Hindlimb muscle (tissue), 1 donor: ENCODE results near the gene PPP1R3E. TPM values are rescaled to one million over a fixed set of nuclear protein-coding genes. Genes with fewer than 3 reads are reported as not detected.
"Not testable (repeated sequence)": the region's sequence is repeated elsewhere in the genome, so short reads cannot be mapped to it uniquely, and the experiment has no call there.

Experiments
- DNase-seq: peaks from one replicate; pipeline ENCODE4 v3.0.0-alpha.2; 2013
- polyA plus RNA-seq: library from polyadenylated mRNA; unstranded; fragments of 120-200 nt; gene quantifications from one replicate; pipeline ENCODE4 v1.2.1, GENCODE V29; 2013; ENCODE audit not compliant: insufficient read length

The PPP1R3E gene
- polyA plus RNA-seq, 1 donor = 16.8 TPM

DNA sequence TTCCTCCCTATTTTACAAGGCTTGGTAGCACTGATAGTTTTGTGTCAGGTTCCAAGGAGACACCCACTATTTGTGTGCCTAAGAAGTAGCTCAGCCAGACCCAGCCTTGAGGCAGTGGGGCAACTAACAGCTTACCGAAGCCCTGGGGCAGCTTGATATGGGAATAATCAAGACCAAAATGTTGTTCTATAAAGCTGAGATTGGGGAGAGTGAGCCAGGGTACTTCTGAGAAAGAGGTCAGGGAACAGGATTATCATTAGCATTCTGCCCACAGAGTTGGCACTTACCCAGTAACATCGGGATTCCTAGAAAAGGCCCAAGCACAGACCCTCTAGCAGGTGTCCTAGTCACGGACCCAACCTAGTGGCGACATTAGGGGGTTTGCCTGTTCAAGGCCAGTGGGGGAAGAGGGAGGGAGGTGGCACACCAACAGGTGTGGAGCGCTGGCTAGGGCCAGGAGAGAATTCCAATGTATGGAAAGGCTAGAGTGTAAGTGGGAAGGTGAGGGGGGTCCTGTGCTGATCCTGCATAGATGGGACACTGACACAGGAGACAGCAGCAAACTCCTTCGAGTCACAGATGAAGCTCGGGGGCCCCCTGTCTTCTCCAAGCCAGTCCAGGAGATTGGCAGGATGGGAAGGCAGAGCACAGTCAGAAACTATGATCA is 4.9 kb downstream of the PPP1R3E start:
- no peak for DNase-seq

DNA sequence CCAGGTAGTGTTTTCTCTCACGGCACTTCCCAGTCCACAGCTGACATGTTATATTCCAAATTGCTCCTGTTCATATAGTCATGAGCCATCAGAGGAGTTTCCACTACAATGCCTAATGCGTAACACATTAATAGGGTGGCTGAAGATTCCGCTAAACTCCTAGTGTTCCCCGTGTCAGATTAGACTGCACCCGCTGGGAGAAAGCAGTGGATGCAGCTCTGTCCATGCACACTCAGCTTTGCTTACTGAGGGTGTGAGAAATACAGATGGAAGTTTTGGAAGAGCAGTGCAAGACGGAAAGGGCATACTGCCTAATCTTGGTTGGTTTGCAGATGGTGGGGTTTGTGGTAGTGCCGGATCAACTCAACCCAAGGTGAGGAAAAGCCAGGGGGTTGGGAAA is 5.6 kb downstream of the PPP1R3E start:
- DNase-seq = no peak

DNA sequence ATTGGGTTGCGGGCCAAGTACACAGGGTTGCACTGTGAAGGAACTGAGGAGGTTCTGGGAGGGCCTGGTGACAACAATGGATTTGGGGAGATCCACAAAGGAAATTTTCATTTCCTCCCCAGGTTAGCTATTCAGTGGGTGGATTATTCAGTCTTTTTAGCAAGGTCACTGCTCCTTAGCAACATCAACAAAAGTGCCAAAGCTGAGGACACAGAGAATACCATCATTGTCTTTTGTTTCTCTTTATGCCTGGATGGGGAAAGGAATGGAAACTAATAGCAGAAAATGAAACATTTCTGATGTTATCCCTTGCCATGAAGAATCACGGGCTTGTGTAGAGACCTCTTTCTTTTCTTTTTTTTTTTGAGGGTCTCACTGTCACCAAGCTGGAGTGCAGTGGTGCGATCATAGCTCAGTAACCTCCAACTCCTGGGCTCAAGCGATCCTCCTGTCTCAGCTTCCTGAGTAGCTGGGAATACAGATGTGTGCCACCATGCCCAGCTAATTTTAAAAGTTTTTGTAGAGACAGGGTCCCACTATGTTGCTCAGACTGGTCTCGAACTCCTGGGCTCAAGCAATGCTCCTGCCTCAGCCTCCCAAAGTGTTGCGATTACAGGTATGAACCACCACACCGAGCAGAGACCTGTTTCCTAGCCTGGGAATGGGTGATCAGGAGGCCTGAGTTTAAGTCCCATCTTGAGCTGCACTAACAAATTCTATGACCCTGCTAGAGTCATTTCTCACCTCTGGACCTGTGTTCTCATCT is 6.5 kb downstream of the PPP1R3E start:
- no peak for DNase-seq

DNA sequence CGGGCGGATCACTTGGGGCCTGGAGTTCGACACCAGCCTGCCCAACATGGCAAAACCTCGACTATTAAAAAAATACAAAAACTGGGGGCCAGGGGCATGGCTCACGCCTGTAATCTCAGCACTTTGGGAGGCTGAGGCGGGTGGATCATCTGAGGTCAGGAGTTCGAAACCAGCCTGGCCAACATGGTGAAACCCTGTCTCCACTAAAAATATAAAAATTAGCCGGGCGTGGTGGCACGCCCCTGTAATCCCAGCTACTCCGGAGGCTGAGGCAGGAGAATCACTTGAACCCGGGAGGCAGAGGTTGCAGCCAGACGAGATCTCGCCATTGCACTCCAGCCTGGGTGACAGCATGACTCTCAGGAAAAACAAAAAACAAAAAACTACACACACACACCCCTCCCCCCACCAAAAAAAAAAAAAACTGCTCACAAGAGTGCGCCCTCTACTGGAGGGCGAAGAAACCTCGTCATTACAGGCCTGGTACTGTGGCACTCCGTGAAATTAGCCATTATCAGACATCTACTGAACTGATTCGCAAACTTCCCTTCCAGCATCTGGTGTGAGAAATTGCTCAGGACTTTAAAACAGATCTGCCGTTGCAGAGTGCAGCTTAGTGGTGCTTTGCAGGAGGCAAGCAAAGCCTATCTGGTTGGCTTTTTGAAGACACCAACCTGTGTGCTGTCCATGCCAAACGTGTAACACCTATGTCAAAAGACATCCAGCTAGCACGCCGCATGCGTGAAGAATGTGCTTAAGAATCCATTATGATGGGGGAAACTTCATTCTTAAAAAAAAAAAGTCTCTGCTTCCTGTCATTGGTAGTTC is 7.7 kb downstream of the PPP1R3E start:
- peak; percentile 42 for DNase-seq

DNA sequence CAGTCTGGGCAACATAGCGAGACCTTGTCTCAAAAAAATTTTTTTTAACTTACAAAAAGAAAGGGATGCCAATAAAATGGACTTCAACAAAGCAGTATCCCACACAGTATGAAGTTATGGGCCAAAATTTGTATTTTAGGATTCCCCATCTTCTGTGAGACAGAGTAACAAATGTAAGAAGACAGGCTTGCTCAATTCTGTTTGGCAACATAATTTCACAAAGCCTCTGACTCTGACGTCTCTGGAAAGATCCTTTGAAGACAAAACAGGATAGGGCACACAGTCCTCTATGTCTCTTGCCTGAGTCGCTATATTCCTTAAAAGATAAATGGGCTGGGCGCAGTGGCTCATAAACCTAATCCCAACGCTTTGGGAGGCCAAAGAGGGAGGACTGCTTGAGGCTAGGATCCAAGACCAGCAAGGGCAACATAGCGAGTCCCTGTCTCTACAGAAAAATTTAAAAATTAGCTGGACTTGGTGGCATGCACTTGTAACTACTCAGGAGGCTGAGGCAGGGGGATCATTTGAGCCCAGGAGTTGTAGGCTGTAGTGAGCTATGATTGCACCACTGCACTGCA is 15.7 kb downstream of the PPP1R3E start:
- no peak for DNase-seq

DNA sequence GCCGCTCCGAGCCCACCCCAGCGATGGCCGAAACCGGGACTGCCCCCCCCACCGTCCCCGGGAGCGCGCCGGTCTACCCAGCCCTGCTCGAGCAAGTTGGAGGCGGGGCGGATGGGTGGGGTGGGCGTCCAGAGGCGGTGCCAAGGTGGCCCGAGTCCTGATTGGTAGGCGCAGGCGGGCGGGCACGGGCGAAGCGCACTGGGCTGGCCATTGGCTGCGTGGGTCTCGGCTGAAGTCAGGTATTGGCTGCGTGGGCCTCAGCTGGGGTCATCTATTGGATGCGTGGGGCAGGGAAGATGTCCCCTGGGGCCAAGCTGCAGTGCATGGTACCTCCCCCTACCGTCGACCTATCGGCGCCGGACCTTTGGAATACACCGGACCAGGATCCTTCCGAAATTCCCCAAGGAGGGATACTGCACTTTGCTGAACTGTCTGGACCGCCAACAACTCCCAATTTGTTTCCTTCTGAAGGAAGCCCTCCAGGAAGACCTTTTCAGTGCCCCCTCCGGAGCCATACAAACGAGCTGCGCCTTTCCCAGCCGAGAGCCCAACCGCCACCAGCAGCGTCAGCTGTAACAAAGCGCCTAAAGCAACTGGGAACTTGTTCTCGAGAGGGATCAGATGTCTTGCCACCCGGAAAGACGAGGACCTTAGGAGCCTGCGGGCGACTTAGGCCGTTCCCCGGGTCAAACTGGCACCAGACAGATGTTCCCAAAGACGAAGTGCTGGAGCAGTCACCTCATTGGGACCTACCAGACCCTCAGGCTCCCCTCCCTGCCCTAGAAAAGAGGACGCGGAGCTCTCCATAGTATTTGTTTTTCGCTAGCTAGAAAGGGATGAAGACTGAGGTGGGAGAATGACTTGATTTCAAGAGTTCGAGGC is 16.4 kb downstream of the PPP1R3E start, which contains the start of gene HOMEZ:
TSS of gene HOMEZ (minus strand) at position 113 of the 882 bp plus-strand sequence. CDS start 180 bp downstream, outside the sequence.
- peak; percentile 97 for DNase-seq

DNA sequence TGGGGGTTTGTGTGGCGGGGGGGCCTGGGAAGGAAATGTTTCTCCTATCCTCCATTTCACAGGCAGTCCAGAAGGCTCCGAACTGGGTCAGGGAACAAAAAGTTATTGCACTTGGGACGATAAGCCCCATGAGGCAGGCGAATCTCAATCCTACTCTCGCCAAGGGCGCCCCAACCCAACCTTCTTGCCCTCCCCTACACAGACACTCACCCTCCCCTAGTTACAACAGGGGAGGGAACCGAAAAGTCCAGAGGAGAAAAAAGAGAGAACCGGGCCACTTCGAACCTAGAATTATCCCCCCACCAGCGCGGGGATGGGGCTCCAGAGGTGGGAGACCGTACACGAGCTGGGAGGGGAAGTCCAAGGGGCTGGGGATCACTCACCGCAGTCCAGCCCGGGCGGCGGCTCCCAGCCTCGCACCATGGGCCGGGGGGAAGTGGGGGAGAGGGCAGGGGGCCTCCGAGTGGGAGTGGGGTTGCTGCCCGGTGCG is 17.1 kb downstream of the PPP1R3E start:
- DNase-seq = no peak

DNA sequence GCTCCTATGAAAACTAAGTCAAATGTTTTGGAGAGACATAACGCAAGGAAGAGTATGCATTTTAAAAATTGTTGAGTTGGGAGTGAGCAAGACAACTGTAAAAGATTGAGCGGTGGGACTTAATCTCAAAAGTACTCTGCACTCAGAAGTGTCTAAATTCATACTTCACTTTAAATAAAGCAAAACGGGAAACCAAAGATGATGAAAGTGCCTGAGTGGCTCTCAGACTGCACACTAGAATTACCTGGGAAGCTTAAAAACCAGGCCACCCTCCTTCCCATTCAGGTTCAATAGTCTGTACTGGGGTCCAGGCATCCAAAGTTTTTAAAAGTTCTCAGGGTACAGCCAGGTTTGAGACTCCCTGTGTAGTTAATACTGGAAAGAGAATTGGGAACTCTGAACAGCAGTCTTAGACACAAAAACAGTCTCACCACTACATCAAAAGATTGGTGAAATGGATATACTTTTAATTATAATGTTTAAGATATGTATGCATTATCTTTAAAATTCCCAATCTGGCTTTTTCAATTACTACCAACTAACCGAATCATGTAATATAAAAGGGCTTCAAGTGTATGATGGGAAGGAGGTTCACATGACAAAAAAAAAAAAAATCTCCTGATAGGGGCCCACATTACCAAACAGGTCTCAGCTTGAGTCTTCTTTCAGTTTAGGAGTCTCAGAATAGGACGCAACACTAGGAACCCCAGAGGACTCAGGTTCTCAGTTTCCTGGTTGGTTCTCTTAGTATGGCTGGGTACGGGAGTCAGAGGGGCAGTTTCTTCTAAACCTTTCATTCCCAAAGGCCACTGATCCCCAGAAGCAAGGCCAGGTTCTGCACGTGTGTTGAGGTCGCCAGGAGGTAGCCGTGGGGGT is 17.8 kb downstream of the PPP1R3E start:
- no peak for DNase-seq

DNA sequence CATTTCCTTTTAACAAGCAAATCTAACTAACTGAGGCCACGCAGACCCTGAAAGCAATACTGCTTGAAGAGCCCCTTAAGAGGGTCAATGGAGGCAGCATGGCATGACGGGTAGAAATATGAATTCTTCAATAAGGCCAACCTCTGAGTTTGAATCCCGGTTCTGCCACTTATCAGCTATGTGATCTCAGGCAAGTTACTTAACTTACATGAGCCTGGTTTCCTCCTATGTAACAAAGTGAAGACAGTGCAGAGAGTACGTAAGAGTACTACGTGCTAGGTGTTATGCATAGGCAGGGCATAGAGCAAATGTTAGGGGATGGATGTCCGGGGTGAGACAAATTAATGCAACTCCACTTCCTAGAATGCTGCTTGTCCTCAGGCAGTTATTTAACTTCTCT is 21.4 kb downstream of the PPP1R3E start:
- DNase-seq = no peak

DNA sequence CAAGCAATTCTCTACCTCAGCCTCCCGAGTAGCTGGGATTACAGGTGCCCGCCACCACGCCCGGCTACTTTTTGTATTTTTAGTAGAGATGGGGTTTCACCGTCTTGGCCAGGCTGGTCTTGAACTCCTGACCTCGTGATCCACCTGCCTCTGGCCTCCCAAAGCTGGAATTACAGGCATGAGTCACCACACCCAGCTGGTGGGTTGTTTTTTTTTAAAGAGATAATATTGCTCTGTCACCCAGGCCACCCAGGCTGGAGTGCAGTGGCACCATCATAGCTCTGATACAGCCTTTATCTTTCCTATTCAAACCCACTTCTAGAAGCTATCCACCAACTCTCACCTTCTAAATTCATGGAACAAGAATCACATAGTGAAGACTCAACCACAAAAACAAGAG is 24.7 kb downstream of the PPP1R3E start:
- not testable (repeated sequence) for DNase-seq

DNA sequence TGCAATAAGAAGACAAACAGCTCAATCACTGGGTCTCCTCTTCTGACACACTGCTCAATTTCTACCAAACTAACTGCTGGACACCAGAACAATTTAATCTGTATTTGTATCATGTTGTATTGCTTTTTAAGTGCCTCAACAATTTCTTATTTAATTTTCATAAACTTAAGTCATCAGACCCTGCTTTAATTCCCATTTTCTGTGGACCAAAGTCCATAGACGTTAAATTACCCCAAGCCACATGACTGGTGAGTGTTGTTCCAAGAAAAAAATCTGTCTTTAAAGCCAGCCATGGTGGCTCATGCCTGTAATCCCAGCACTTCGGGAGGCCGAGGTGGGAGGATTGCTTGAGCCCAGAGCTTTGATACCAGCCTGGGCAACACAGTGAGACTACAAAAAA is 25.5 kb downstream of the PPP1R3E start:
- DNase-seq = no peak

DNA sequence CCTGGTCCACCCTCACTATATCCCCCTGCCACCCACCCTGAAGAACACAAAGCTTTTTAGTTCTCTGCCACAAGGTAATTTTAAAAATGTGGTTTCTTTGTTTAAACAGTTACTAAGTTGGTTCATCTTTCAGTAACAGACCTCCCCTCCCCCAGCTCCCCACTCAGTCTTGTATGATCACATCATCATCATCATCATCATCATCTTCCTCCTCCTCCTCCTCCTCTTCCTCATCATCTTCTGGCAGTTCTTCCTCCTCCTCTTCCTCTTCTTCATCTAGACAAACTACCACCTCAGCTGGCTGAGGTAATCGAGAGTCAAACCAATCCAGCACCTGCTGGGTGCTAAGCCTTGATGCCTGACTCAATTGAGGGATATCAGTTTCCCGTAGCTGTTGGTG is 27.2 kb downstream of the PPP1R3E start:
- no peak for DNase-seq

DNA sequence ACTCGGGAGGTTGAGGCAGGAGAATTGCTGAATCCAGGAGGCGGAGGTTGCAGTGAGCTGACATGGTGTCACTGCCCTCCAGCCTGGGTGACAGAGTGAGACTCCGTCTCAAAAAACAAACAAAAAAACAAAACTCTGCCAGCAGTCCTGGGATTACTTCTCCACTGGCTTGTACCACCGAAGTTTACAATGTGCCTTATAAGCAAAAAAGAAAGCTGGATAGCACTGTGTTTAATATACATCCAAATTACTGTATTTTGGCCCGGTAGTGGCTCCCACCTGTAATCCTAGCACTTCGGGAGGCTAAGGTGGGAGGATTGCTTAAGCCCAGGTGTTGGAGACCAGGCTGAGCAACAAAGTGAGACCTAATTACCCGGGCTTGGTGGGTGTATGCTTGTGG is 33.5 kb downstream of the PPP1R3E start:
- DNase-seq = no peak

DNA sequence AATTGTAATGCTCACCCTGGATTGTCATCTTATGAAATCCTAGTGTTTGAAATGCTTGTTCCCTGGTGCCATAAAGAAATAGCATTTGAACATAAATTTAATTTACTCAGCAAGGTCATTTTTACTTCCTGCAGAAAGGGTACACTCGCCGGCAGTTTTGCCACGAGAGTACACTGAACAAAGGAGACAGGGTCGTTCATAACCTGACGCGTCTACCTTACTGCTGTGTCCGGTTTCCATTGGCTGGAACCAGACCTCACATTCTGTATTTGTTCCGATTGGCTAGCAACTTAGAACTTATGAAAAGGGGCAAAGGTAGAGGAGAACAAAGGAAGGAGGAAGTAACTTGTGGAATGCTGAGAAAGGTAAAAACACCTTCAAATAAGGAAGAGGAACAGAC is 41.8 kb downstream of the PPP1R3E start:
- DNase-seq = not testable (repeated sequence)

DNA sequence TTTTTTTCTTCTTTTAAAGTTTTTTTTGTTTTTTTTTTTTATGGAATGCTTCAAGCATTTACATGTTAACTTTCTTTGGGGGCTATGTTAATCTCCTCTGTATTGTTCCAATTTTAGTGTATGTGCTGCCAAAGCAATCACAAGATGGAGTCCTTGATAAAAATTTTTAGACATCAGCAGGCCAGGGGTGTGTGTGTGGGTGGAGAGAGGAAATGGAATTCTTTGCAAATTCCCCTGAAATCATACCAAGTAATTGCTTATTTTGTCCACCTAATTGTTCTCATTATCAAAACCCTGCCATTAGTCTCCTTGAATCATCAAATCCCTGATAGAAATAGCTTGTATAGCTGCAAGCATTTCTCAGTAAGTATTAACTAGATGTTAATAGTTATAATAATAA is 43.2 kb downstream of the PPP1R3E start:
- no peak for DNase-seq

DNA sequence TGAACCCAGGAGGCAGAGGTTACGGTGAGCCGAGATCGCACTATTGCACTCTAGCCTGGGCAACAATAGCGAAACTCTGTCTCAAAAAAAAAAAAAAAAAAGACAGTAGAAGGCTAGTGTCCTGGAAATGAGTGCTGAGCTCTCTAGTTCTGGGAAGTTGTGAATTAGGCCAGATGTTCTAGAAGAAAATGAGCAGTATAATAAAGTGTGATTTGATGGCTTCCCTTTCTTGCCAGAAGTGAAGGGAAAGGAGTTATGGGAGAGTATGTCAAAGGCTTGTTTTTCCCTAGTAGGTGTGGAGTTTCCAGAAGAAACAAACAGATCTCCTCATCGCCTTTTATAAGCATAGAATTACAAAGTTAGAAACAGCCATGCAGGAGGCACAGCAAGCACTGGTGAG is 44.4 kb downstream of the PPP1R3E start:
- no peak for DNase-seq

DNA sequence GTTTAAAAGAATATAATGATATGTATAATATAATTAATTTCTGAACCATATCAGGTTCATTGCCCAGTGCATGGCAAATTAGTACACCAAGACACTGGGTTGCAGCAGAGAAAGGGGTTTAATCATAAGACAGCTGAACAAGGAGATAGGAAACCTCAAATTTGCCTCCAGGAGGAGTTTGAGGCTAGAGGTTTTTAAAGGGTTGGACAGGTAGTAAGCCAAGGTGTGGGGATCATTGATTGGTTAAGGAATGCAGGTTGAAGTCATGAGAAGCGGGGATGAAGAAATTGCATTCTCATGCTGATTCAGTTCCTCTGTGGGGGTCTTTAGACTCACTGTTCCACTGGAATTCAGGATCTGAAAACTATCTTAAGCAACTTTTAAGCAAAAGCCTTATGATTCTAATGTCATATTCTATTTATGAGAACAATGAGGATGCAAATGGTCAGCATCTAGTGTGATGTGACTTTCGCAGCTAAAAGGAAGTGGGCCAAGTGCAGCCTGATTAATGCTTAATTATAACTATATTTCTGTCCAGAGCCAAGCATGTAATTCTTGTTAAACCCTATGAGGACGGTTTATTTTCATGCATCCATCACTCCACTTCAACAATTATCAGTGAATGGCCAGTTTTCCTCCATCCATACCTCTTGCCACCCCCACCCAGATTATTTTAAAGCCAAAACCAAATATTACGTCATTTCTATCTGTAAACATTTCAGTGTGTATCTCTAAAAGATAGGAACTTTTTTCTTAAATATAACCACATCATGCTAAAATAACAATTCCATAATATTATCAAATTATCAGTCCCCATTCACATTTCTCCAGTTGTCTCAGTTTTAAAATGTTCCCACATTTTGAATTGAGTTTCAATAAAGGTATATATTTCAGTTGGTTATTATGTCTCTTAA is 50.0 kb downstream of the PPP1R3E start:
- DNase-seq = no peak

DNA sequence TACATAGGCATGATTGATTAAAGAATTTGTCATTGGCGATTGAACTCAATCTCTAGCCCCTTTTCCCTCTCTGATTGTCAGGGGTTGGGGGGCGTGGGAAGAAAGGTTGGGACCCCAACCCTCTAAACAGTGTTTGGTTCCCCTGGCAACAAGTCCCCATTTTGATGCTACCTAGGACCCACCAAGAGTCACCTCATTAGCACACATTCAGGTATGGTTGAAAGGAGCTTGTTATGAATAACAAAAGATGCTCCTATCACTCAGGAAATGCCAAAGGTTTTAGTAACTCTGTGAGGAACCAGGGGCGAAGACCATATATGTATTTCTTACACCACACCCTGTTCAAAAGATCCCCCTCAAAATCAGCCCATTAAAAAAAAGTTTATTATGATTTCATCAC is 50.7 kb downstream of the PPP1R3E start:
- DNase-seq = no peak

DNA sequence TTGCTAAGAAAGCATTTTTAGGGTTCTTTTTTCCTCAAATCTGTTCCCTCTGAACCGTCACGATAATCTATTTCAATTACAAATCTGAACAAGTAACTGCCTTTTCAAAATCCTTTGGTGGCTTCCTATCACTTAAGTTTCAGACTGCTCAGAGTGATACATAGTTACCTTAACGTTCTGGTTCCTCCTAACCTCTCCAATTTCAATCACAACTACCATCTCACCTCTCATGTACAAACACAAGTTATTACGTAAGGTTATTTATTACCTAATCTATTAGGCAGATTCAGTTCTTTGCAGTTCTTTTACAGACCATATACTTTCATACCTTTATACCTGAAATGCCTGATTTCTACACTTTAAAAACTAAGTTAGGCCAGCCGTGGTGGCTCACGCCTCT is 52.8 kb downstream of the PPP1R3E start:
- no peak for DNase-seq

DNA sequence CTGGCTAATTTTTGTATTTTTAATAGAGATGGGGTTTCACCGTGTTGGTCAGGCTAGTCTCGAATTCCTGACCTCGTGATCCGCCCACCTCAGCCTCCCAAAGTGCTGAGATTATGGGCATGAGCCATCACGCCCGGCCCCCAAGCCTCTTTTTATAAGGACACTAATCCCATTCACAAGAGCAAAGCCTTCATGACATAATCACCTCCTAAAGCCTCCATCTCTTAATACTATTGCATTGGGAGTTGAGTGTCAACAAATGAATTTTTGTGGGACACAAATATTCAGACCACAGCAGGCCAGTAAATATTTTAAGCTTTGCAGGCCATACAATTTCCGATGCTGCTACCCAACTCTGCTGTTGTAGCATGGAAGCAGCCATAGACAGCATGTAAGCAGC is 54.1 kb downstream of the PPP1R3E start:
- DNase-seq = no peak
